ENCODE results near the gene LIG1.
"Not testable (repeated sequence)": the region's sequence is repeated elsewhere in the genome, so short reads cannot be mapped to it uniquely, and the experiment has no call there.

- TF ChIP-seq CTCF (conservative IDR thresholded peaks at IDR 0.05 in 1 of 2, IDR thresholded peaks at IDR 0.05 in 1 of 2; ENCODE audit: extremely low read depth in 1 of 2, insufficient read depth in 1 of 2, low read depth in 1 of 2, low read length in 2 of 2); EZH2 (IDR thresholded peaks at IDR 0.05; ENCODE audit: borderline replicate concordance, low read length): not testable (repeated sequence)
Observed at GRCh38 chr19:48088991-48089390, 81.2 kb downstream of the LIG1 start.
